GM12891 (cell line): ENCODE results near the gene GPATCH8.
"Not testable (repeated sequence)": the region's sequence is repeated elsewhere in the genome, so short reads cannot be mapped to it uniquely, and the experiment has no call there.

Experiments used
- DNase-seq: peaks from one replicate; pipeline ENCODE4 v3.0.0; 2011; ENCODE audit warnings: low spot score; ENCODE audit not compliant: insufficient read length
- FAIRE-seq: peaks from 2 replicates; lab custom pipeline; 2011; peaks lifted over from hg19 to GRCh38; lab: Jason Lieb, UNC
- PAX5 ChIP-seq: IDR thresholded peaks from 2 replicates; pipeline ENCODE4 v1.6.1; 2011; ENCODE audit warnings: low read length, moderate library complexity, mild to moderate bottlenecking; ENCODE audit not compliant: insufficient read depth, severe bottlenecking
- POLR2A ChIP-seq: IDR thresholded peaks from 2 replicates; pipeline ENCODE4 v1.6.1; 2011; ENCODE audit warnings: low read depth, low read length, control low read depth
- POLR2AphosphoS5 ChIP-seq: IDR thresholded peaks from 2 replicates; pipeline ENCODE4 v1.6.1; 2011; ENCODE audit warnings: low read depth, low read length, control low read depth
- POU2F2 ChIP-seq: IDR thresholded peaks from 2 replicates; pipeline ENCODE4 v1.6.1; 2011; ENCODE audit warnings: low read depth, mild to moderate bottlenecking, control low read depth, low read length, moderate library complexity
- SPI1 ChIP-seq: IDR thresholded peaks from 2 replicates; pipeline ENCODE4 v1.6.1; 2011; ENCODE audit warnings: low read depth, low read length, control low read depth
- TAF1 ChIP-seq: IDR thresholded peaks from 2 replicates; pipeline ENCODE4 v1.6.1; 2011; ENCODE audit warnings: low read depth, low read length, control low read depth

The GPATCH8 gene

DNA sequence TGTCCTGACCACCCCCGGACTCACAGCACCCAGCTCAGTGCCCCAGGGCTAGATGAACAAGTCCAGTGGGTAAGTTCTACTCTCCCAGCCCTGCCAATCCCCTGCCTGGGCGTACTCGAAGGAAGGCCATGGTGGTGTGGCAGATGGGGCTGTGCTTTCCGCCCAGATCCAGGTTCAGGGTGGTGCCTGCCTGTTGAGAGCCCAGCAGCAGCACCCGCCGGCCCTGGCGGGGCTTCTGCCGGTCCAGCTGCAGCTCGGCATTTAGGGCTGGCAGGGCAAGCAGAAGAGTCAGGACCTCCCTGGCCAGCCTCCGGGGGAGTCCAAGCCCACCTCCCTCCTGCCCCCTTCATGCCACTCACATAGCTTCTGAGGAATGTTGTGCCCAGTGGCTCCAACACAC, 123.3 kb downstream of the GPATCH8 start:
- FAIRE-seq, result no peak
- TF ChIP-seq POLR2A, result no peak
- TF ChIP-seq TAF1, result no peak
- TF ChIP-seq POU2F2, result no peak
- no peak for TF ChIP-seq PAX5
- TF ChIP-seq SPI1, result no peak
- TF ChIP-seq POLR2AphosphoS5, result no peak

DNA sequence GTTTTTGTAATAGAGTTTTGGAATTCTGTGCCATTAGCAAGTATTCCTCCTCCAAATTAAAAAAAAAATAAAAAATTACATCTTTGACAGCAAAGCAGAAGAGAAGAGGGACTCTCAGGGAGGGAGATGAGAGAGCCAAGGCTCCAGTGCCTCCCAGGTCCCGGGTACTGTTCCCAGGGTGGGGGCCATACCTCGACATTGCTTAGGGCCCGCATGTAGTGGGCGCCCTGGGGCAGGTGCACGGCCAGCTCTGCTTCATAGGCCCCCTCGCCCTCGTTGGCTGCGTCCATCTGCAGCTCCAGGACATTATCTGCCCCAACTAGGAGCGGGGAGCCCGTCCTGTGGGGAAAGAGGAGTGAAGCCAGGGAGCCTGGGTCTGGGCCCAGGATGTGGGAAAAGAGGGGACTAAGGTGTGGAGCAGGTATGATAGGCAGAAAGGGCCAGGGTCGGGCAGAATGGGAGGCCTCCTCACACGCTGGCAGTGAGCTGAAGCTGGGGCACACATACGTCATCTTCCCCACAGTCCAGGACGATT, 125.0 kb downstream of the GPATCH8 start:
- TF ChIP-seq POLR2AphosphoS5 (no peak), POU2F2 (no peak), TAF1 (no peak), PAX5 (no peak), POLR2A (no peak), SPI1 (no peak)
- DNase-seq (no peak), FAIRE-seq (no peak)

More for the DNA sequence above, 123.3 kb downstream of the GPATCH8 start:
- no peak for DNase-seq

DNA sequence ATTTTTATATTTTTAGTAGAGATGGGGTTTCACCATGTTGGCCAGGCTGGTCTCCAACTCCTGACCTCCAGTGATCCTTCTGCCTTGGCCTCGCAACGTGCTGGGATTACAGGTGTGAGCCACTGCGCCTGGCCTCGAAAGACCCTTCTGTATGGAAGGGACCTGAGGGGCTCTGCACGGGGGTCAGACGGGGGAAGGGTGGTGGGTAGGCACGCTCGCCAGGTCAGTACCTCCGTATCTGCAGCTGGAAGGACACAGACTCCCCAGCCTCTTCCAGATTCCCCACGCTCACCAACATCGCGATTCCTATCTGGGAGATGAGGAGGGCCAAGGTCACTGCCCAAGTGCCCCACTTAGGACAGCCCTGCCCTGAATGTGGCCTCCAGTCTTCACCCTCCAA, 126.4 kb downstream of the GPATCH8 start:
- DNase-seq (no peak), FAIRE-seq (no peak)
- TF ChIP-seq SPI1 (no peak), POLR2A (no peak), PAX5 (no peak), TAF1 (no peak), POU2F2 (no peak), POLR2AphosphoS5 (no peak)

DNA sequence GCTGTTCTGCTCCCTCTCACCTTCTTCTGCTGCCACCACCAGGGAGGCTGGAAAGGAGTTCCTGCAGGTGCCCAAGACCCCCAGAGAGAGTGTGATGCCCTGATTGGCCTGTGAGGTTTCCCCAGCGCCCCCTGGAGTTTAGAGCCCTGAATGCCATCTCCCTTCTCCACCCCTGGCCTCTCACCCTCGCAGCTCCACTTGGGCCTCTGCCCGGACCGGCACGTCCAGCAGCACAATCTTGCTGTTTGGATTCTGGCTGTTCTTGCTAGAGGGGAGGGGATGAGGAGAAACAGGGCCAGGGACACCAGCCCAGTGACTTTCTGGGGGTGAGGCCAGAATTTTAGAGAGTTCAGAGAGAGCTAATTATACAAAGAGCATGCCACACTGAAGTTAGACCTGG, 127.1 kb downstream of the GPATCH8 start:
- no peak for TF ChIP-seq TAF1
- no peak for TF ChIP-seq POLR2AphosphoS5
- peak; percentile 68 for DNase-seq
- no peak for FAIRE-seq

DNA sequence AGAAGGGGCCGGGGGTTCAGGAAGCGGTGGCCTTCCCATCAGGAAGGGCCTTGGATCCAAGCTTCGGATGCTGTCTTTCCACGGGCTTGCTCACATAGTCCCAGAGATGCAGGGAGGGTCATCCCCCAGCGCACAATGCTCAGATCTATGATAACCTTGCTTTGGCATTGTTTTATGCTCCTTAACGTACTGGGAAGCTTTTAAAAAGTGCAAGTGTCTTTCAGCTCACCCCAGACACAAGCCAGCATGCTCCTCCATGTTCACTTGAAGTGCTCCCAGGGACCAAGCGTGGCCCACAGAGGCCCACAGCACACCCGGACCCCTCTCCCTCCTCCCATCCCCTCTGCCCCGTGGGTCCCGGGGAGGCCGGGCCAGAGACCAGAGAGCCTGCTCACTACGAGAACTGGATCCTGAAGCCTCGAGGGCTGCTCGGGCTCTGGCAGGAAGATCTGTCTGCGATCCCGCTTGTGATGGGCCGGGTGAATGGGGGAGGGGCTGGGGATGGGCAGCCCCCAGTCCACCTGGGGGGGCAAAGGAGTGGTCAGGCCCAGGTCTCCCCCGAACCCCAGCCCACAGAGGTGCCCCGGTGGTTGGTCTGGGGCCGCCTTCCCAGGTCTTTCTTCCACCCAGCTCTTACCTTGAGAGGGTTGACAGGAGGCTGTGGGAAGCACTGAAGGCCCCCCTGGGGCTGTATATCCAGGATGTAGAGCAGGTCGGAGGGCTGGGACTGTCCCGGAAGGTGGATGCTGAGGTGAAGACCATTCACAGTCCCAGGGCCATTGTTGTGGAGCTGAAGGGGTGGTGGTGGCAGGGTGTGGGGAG, 127.8 kb downstream of the GPATCH8 start:
- TF ChIP-seq POLR2A (no peak), POLR2AphosphoS5 (no peak), SPI1 (no peak)
- FAIRE-seq, result no peak

DNA sequence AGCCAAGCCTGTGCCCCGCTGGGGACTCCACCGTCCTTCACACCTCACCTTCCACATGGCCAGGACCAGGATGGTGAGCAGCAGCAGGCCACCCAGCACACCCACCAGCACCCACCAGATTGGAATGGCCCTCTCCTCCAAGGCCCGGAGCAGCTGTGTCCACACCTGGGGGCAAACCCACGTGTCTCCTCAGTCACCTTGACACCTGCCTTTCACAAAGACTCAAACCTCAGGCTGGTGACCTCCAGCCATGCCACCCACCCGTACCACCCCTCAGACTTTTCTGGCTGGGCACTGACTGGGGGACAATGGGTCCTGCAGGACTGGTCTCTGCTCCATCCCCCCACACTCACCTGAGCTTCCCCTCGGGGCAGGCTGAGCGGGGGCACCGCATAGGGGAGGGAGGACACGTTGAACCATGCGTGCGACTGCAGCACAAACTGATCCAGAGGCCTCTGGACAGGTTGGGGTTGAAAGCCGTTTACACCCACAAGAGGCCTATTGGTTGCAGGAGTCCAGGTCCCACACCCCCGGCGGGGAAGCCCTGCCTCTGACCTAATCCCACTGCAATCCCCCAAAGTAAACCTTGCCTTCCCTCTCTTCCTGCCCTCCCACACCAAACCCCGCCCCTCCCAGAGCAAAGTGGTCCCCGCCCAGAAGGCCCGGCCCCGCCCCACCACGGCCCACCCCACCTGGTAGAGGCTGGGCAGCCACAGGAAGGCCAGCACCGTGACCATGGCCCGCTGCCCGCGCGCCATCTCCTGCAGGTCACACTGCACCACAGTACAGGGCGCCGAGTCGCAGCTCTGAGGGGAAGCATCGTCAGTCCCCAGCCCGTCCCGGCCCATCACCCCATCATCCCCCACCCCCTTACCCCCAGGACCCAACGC, 128.7 kb downstream of the GPATCH8 start:
- FAIRE-seq (no peak), DNase-seq (no peak)
- TF ChIP-seq POU2F2 (no peak), TAF1 (no peak), POLR2AphosphoS5 (no peak), PAX5 (no peak), SPI1 (no peak), POLR2A (no peak)

More for the DNA sequence above, 127.8 kb downstream of the GPATCH8 start:
- DNase-seq, result no peak

DNA sequence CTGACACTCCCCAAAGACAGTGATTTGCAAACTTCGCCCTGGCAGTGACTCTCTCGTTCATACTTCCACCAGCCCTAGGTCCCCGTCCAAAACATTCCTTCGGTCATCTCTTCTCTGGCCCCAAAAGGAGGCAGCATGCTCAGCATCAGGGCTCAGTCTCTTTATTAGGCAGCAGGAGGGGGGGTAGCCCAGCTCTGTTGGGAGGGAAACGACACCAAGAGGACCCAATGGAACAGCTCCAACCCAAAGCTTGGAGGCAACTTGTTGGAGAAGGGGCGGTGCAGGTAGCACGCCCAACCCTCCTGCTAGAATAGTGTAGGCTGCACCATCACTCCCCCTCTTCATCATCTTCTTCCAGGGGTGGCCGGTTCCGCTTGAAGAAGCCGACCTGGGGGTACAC, 131.2 kb downstream of the GPATCH8 start:
- DNase-seq, result no peak
- TF ChIP-seq TAF1 (no peak), SPI1 (no peak), POU2F2 (no peak), POLR2A (no peak), PAX5 (no peak), POLR2AphosphoS5 (no peak)
- no peak for FAIRE-seq

DNA sequence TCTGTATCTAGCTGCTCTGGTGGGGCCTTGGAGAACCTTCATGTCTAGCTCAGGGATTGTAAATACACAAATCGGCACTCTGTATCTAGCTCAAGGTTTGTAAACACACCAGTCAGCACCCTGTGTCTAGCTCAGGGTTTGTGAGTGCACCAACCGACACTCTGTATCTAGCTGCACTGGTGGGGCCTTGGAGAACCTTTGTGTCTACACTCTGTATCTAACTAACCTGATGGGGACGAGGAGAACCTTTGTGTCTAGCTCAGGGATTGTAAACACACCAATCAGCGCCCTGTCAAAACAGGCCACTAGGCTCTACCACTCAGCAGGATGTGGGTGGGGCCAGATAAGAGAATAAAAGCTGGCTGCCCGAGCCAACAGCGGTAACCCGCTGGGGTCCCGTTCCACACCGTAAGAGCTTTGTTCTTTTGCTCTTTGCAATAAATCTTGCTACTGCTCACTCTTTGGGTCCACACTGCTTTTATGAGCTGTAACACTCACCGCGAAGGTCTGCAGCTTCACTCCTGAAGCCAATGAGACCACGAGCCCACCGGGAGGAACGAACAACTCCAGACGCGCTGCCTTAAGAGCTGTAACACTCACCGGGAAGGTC, 133.7 kb downstream of the GPATCH8 start:
- DNase-seq, FAIRE-seq: not testable (repeated sequence)

DNA sequence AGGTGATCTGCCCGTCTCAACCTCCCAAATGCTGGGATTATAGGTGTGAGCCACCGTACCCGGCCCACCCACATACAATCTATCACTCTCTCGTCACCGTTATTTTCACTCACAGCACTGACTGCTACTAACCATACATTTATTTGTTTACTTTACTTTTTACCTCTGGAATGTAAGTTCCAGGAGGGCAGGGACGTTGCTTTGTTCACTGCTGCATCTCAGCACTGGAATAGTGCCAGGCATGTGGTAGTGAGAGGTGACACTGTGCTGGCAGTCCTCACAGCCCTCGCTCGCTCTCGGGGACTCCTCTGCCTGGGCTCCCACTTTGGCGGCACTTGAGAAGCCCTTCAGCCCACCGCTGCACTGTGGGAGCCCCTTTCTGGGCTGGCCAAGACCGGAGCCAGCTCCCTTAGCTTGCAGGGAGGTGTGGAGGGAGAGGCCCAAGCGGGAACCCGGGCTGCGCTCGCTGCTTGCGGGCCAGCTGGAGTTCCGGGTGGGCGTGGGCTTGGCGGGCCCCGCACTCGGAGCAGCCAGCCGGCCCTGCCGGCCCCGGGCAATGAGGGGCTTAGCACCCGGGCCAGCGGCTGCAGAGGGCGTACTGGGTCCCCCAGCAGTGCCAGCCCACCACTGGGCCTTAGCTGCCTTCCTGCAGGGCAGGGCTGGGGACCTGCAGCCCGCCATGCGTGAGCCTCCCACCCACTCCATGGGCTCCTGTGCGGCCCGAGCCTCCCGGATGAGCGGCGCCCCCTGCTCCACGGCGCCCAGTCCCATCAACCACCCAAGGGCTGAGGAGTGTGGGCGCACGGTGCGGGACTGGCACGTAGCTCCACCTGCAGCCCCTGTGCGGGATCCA, 134.6 kb downstream of the GPATCH8 start:
- DNase-seq, FAIRE-seq: not testable (repeated sequence)
